HCT116 (cell line): ENCODE results near the gene HSDL2. TPM values are rescaled to one million over a fixed set of nuclear protein-coding genes. Genes with fewer than 3 reads are reported as not detected.

ENCODE experiments used
- ATAC-seq: fragments of 200-7000 bp; cut with Tn5 transposase; 2 replicates; pipeline ENCODE4 v1.9.1; 2020; ENCODE audit warnings: mild to moderate bottlenecking, moderate library complexity
- BruUV-seq: library from RNA; stranded (reverse); fragments of 400-500 nt; replicated peaks from 2 replicates; lab custom pipeline; 2021; lab: Mats Ljungman, UMichigan
- CTCF ChIA-PET: fragments of 300-600 bp; sonication (Branson Sonifier 250); formaldehyde crosslinking; loops from one replicate; lab custom pipeline; 2021; ENCODE audit warnings: antibody characterized with exemption; lab: Charles Lee
- POLR2A ChIA-PET: fragments of 300-600, 350-600 bp; sonication (Branson Sonifier 250); formaldehyde crosslinking; loops from one replicate; lab custom pipeline; 2021; ENCODE audit warnings: antibody characterized with exemption; lab: Charles Lee
- RAD21 ChIA-PET, 2 experiments: fragments of 300-600 bp; sonication (Branson Sonifier 250); formaldehyde crosslinking; loops; one replicate each; lab custom pipeline; 2023; ENCODE audit warnings: low total read pairs in 2 of 2; ENCODE audit not compliant: uncharacterized antibody in 2 of 2, unreplicated experiment in 2 of 2, low non-redundant PET in 1 of 2; lab: Charles Lee
- DNase-seq: peaks from one replicate; pipeline ENCODE4 v3.0.0-alpha.2; 2010; ENCODE audit warnings: low read depth, low spot score
- H2AFZ ChIP-seq: fragments of 200-600 bp; shearing (Covaris generic), sonication (generic); 2 replicates; pipeline ENCODE4 v1.6.1; 2017; ENCODE audit warnings: low read depth, mixed run types, mixed read lengths, antibody characterized with exemption, low read length; ENCODE audit not compliant: poor library complexity, severe bottlenecking
- H3K27ac ChIP-seq: 2 replicates; pipeline ENCODE4 v1.5.1; 2012; ENCODE audit warnings: low read depth, low read length
- H3K27me3 ChIP-seq: fragments of 200-600 bp; sonication (generic); 2 replicates; pipeline ENCODE4 v1.6.1; 2016; ENCODE audit warnings: mixed run types, low read length, mixed read lengths; ENCODE audit not compliant: insufficient read depth
- H3K36me3 ChIP-seq, 2 experiments: fragments of 200-500 bp in 1 of 2; fragments of 200-600 bp in 1 of 2; sonication (Bioruptor generic) in 1 of 2; sonication (generic) in 1 of 2; 2 replicates each; pipeline versions ENCODE4 v1.5.1 to v1.6.1; 2014 to 2016; ENCODE audit warnings: low read length in 2 of 2, inconsistent platforms in 1 of 2, mixed read lengths in 1 of 2, mixed run types in 1 of 2; ENCODE audit not compliant: insufficient read depth in 2 of 2, control insufficient read depth in 1 of 2
- H3K4me1 ChIP-seq, 2 experiments: fragments of 200-600 bp in 1 of 2; sonication (generic) in 1 of 2; 2 replicates each; pipeline versions ENCODE4 v1.5.1 to v1.6.1; 2012 to 2017; ENCODE audit warnings: low read length in 2 of 2, inconsistent platforms in 1 of 2, mild to moderate bottlenecking in 1 of 2, mixed read lengths in 1 of 2, mixed run types in 1 of 2, moderate library complexity in 1 of 2; ENCODE audit not compliant: insufficient read depth in 2 of 2, control insufficient read depth in 1 of 2
- H3K4me2 ChIP-seq: fragments of 200-600 bp; sonication (generic); 2 replicates; pipeline ENCODE4 v1.6.1; 2017; ENCODE audit warnings: mixed run types, low read length, mixed read lengths
- H3K4me3 ChIP-seq, 2 experiments: fragments of 200-600 bp in 1 of 2; sonication (generic) in 1 of 2; replicated peaks in 1 of 2; 2 replicates each; pipeline ENCODE4 v1.5.1; 2011 to 2016; ENCODE audit warnings: low read length in 2 of 2, control low read depth in 1 of 2, low read depth in 1 of 2, mild to moderate bottlenecking in 1 of 2, mixed read lengths in 1 of 2, mixed run types in 1 of 2
- H3K79me2 ChIP-seq: fragments of 200-600 bp; sonication (generic); 2 replicates; pipeline ENCODE4 v1.6.1; 2017; ENCODE audit warnings: mild to moderate bottlenecking, mixed run types, low read length, moderate library complexity, mixed read lengths; ENCODE audit not compliant: insufficient read depth
- H3K9ac ChIP-seq: fragments of 200-600 bp; sonication (generic); 2 replicates; pipeline ENCODE4 v1.6.1; 2016; ENCODE audit warnings: low read length, mixed read lengths
- H3K9me2 ChIP-seq: fragments of 200-600 bp; sonication (generic), shearing (Covaris generic); 2 replicates; pipeline ENCODE4 v1.6.1; 2017; ENCODE audit warnings: mixed run types, mild to moderate bottlenecking, moderate library complexity; ENCODE audit not compliant: insufficient read depth
- H3K9me3 ChIP-seq, 2 experiments: fragments of 200-500 bp in 1 of 2; fragments of 200-600 bp in 1 of 2; sonication (Bioruptor generic) in 1 of 2; sonication (generic) in 1 of 2; 2 replicates each; pipeline ENCODE4 v1.6.1; 2014 to 2017; ENCODE audit warnings: low read length in 2 of 2, mixed read lengths in 2 of 2, inconsistent platforms in 1 of 2, low read depth in 1 of 2, mild to moderate bottlenecking in 1 of 2, mixed run types in 1 of 2, moderate library complexity in 1 of 2; ENCODE audit not compliant: control insufficient read depth in 1 of 2, insufficient read depth in 1 of 2
- H4K20me1 ChIP-seq: fragments of 200-600 bp; sonication (generic), shearing (Covaris generic); 2 replicates; pipeline ENCODE4 v1.6.1; 2017; ENCODE audit warnings: mixed run types, mild to moderate bottlenecking, moderate library complexity; ENCODE audit not compliant: insufficient read depth
- CBX3 ChIP-seq: IDR thresholded peaks from 2 replicates; pipeline ENCODE4 v1.6.1; 2012; ENCODE audit warnings: low read depth
- ELF1 ChIP-seq: IDR thresholded peaks from 2 replicates; pipeline ENCODE4 v1.6.1; 2012; ENCODE audit warnings: low read depth, borderline replicate concordance
- EZH2 ChIP-seq: fragments of 200-600 bp; sonication (generic); IDR thresholded peaks from 2 replicates; pipeline ENCODE4 v1.6.1; 2017; ENCODE audit warnings: antibody characterized with exemption, mixed run types
- FOSL1 ChIP-seq: IDR thresholded peaks from 2 replicates; pipeline ENCODE4 v1.6.1; 2012; ENCODE audit warnings: low read depth
- RAD21 ChIP-seq: IDR thresholded peaks from 2 replicates; pipeline ENCODE4 v1.6.1; 2012; ENCODE audit warnings: low read depth, mild to moderate bottlenecking
- SP1 ChIP-seq: IDR thresholded peaks from 2 replicates; pipeline ENCODE4 v1.6.1; 2012; ENCODE audit warnings: low read depth
- TCF7L2 ChIP-seq: IDR thresholded peaks from 2 replicates; pipeline ENCODE4 v1.7.0; 2011; ENCODE audit warnings: borderline replicate concordance, inconsistent platforms; ENCODE audit not compliant: insufficient read depth, insufficient read length; ENCODE audit errors: extremely low read depth
- YY1 ChIP-seq: IDR thresholded peaks from 2 replicates; pipeline ENCODE4 v1.6.1; 2011; ENCODE audit warnings: low read length, low read depth, moderate library complexity, mild to moderate bottlenecking; ENCODE audit not compliant: insufficient replicate concordance; ENCODE audit errors: extremely low read depth
- ZFX ChIP-seq: fragments of 450-650 bp; IDR thresholded peaks from 2 replicates; pipeline ENCODE4 v1.6.1; 2017
- intact Hi-C: fragments of 100-400 bp; cut with micrococcal nuclease; formaldehyde crosslinking; loops from 2 replicates; pipeline ENCODE4 v1.10.0; 2022
- total RNA-seq: library from RNA; stranded (reverse); gene quantifications from one replicate; pipeline ENCODE4 v1.2.1, GENCODE V29; 2021; ENCODE audit not compliant: unreplicated experiment
- TF ChIP-seq, protein P1 (sequence below): IDR thresholded peaks from 2 replicates; pipeline ENCODE4 v1.6.1; 2011; ENCODE audit warnings: mild to moderate bottlenecking, low read length, moderate library complexity; ENCODE audit not compliant: insufficient replicate concordance; ENCODE audit errors: extremely low read depth
- TF ChIP-seq, protein P2 (sequence below), 3 experiments: fragments of 200-600 bp in 1 of 3; sonication (generic) in 1 of 3; IDR thresholded peaks in 2 of 3; conservative IDR thresholded peaks in 1 of 3; 2 replicates each; pipeline ENCODE4 v1.5.1; 2012 to 2017; ENCODE audit warnings: low read depth in 2 of 3, low read length in 2 of 3, antibody characterized with exemption in 1 of 3, borderline replicate concordance in 1 of 3, control low read depth in 1 of 3, mild to moderate bottlenecking in 1 of 3, mixed read lengths in 1 of 3, mixed run types in 1 of 3, moderate library complexity in 1 of 3; ENCODE audit not compliant: insufficient read depth in 1 of 3
- TF ChIP-seq, protein P3 (sequence below): IDR thresholded peaks from 2 replicates; pipeline ENCODE4 v1.6.1; 2012; ENCODE audit warnings: low read depth
- TF ChIP-seq, protein P4 (sequence below): IDR thresholded peaks from 2 replicates; pipeline ENCODE4 v1.6.1; 2012
- TF ChIP-seq, protein P5 (sequence below): IDR thresholded peaks from 2 replicates; pipeline ENCODE4 v1.6.1; 2012

Gene HSDL2
- total RNA-seq, 1 experiment from 2014 or later: 33.9 TPM

DNA sequence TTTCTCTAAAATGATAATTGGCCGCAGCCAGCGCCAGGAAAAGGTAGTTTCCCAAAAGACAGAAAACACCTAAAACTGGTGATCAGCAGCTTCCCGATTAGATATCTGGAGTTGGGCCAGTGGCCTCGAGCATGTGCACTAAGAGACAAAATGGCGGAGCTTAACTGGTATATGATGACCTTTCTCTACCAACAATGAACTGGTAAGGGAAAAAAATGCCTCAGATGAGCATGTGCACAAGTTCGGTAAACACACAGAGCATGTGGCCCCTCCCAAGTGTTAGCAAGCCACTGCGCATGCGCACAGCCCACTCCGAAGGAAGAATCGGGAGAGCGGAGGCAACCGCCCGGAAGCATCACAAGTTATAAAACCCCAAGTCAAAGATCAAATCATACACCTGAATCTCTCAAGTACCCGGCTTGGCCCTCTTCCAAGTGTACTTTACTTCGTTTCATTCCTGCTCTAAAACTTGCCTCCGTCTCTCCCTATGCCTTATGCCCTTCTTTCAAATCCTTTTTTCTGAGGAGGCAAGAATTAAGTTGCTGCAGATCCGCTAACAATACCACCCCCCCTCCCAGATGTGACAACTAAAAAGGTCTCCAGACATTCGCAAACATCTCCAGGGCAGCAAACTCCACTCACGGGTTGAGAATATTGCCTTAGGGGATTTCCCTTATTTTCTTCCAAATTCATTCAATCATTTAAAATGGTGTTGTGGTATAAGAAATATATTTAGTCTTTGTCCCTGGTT is 31.5 kb upstream of the HSDL2 start:
- no peak overlapping the region for H3K9ac ChIP-seq

More for the DNA sequence above, 31.5 kb upstream of the HSDL2 start:
- H2AFZ ChIP-seq: no peak overlapping the region
- no peaks in the 10 kb centered on the region for H3K9me2 ChIP-seq
- no peaks in the 10 kb centered on the region for H3K27me3 ChIP-seq
- ATAC-seq (no peak), DNase-seq (no peak)
- H3K27ac ChIP-seq: no peak overlapping the region
- ChIA-PET CTCF (no interaction called here), POLR2A (no interaction called here), RAD21 (no interaction called here)
- H3K9me3 ChIP-seq: no peaks in the 10 kb centered on the region
- TF ChIP-seq, protein P1, sequence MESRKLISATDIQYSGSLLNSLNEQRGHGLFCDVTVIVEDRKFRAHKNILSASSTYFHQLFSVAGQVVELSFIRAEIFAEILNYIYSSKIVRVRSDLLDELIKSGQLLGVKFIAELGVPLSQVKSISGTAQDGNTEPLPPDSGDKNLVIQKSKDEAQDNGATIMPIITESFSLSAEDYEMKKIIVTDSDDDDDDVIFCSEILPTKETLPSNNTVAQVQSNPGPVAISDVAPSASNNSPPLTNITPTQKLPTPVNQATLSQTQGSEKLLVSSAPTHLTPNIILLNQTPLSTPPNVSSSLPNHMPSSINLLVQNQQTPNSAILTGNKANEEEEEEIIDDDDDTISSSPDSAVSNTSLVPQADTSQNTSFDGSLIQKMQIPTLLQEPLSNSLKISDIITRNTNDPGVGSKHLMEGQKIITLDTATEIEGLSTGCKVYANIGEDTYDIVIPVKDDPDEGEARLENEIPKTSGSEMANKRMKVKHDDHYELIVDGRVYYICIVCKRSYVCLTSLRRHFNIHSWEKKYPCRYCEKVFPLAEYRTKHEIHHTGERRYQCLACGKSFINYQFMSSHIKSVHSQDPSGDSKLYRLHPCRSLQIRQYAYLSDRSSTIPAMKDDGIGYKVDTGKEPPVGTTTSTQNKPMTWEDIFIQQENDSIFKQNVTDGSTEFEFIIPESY: no peak
- TF ChIP-seq YY1 (no peak), CBX3 (no peak), RAD21 (no peak), FOSL1 (no peak), TCF7L2 (no peak), SP1 (no peak), EZH2 (no peak), ELF1 (no peak), ZFX (no peak)
- TF ChIP-seq, protein P2, sequence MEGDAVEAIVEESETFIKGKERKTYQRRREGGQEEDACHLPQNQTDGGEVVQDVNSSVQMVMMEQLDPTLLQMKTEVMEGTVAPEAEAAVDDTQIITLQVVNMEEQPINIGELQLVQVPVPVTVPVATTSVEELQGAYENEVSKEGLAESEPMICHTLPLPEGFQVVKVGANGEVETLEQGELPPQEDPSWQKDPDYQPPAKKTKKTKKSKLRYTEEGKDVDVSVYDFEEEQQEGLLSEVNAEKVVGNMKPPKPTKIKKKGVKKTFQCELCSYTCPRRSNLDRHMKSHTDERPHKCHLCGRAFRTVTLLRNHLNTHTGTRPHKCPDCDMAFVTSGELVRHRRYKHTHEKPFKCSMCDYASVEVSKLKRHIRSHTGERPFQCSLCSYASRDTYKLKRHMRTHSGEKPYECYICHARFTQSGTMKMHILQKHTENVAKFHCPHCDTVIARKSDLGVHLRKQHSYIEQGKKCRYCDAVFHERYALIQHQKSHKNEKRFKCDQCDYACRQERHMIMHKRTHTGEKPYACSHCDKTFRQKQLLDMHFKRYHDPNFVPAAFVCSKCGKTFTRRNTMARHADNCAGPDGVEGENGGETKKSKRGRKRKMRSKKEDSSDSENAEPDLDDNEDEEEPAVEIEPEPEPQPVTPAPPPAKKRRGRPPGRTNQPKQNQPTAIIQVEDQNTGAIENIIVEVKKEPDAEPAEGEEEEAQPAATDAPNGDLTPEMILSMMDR (IDR thresholded peaks at IDR 0.05 in 2 of 3, conservative IDR thresholded peaks at IDR 0.05 in 1 of 3; ENCODE audit: borderline replicate concordance in 1 of 3, insufficient read depth in 1 of 3, low read depth in 2 of 3, low read length in 2 of 3): no peak
- TF ChIP-seq, protein P3, sequence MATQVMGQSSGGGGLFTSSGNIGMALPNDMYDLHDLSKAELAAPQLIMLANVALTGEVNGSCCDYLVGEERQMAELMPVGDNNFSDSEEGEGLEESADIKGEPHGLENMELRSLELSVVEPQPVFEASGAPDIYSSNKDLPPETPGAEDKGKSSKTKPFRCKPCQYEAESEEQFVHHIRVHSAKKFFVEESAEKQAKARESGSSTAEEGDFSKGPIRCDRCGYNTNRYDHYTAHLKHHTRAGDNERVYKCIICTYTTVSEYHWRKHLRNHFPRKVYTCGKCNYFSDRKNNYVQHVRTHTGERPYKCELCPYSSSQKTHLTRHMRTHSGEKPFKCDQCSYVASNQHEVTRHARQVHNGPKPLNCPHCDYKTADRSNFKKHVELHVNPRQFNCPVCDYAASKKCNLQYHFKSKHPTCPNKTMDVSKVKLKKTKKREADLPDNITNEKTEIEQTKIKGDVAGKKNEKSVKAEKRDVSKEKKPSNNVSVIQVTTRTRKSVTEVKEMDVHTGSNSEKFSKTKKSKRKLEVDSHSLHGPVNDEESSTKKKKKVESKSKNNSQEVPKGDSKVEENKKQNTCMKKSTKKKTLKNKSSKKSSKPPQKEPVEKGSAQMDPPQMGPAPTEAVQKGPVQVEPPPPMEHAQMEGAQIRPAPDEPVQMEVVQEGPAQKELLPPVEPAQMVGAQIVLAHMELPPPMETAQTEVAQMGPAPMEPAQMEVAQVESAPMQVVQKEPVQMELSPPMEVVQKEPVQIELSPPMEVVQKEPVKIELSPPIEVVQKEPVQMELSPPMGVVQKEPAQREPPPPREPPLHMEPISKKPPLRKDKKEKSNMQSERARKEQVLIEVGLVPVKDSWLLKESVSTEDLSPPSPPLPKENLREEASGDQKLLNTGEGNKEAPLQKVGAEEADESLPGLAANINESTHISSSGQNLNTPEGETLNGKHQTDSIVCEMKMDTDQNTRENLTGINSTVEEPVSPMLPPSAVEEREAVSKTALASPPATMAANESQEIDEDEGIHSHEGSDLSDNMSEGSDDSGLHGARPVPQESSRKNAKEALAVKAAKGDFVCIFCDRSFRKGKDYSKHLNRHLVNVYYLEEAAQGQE: no peak
- TF ChIP-seq, protein P4, sequence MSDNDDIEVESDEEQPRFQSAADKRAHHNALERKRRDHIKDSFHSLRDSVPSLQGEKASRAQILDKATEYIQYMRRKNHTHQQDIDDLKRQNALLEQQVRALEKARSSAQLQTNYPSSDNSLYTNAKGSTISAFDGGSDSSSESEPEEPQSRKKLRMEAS: no peak
- TF ChIP-seq, protein P5, sequence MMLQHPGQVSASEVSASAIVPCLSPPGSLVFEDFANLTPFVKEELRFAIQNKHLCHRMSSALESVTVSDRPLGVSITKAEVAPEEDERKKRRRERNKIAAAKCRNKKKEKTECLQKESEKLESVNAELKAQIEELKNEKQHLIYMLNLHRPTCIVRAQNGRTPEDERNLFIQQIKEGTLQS: no peak
- TF ChIP-seq, all 23 proteins: peak for 0
- Histone ChIP-seq H3K4me2 (no peak overlapping the region), H3K4me3 (no peak overlapping the region), H3K4me1 (no peaks in the 10 kb centered on the region), H4K20me1 (no peaks in the 10 kb centered on the region), H3K79me2 (no peaks in the 10 kb centered on the region), H3K36me3 (no peaks in the 10 kb centered on the region)
- intact Hi-C loops: no loop called here
- BruUV-seq: no TSS peak
